ENCODE results near the gene UGT3A2. TPM values are rescaled to one million over a fixed set of nuclear protein-coding genes. Genes with fewer than 3 reads are reported as not detected.

UGT3A2 gene
- total RNA-seq, 2 donors from 2014 or later: 0.55 to 4.0 TPM

- Histone ChIP-seq H3K27ac (no peak overlapping the region), H3K27me3 (replicated peaks; ENCODE audit: insufficient read depth) (no peaks in the 10 kb centered on the region), H3K9me3 (no peaks in the 10 kb centered on the region), H3K4me3 (no peak overlapping the region), H3K4me1 (replicated peaks) (no peaks in the 10 kb centered on the region), H3K36me3 (no peaks in the 10 kb centered on the region)
- intact Hi-C loops (cut with DNase I): no loop called here
- 45% methylated on average over 1 of the region's 1 CpG for WGBS
- DNase-seq (ENCODE audit: low spot score): no peak
- no peak for TF ChIP-seq POLR2A (IDR thresholded peaks at IDR 0.05)
- no peak for TF ChIP-seq CTCF (IDR thresholded peaks at IDR 0.05)
- no peak for TF ChIP-seq POLR2AphosphoS5 (IDR thresholded peaks at IDR 0.05)
Measured at GRCh38 chr5:36009698-36010097, 57.0 kb downstream of the UGT3A2 start.

GRCh38 chr5:36007366-36007765 is 59.3 kb downstream of the UGT3A2 start:
- H3K36me3 ChIP-seq: no peaks in the 10 kb centered on the region
- intact Hi-C loops (cut with DNase I): no loop called here
- H3K4me3 ChIP-seq: no peak overlapping the region

GRCh38 chr5:36006163-36006562 is 60.5 kb downstream of the UGT3A2 start:
- WGBS: 71% methylated on average over 1 of the region's 1 CpG
- Histone ChIP-seq H3K4me1 (replicated peaks) (no peaks in the 10 kb centered on the region), H3K36me3 (no peaks in the 10 kb centered on the region), H3K27ac (no peak overlapping the region), H3K4me3 (no peak overlapping the region), H3K27me3 (replicated peaks; ENCODE audit: insufficient read depth) (no peaks in the 10 kb centered on the region), H3K9me3 (no peaks in the 10 kb centered on the region)
- intact Hi-C loops (cut with DNase I): no loop called here
- DNase-seq (ENCODE audit: low spot score): no peak
- no peak for TF ChIP-seq CTCF (IDR thresholded peaks at IDR 0.05)
- TF ChIP-seq POLR2AphosphoS5 (IDR thresholded peaks at IDR 0.05): no peak
- TF ChIP-seq POLR2A (IDR thresholded peaks at IDR 0.05): no peak

More at GRCh38 chr5:36007366-36007765, 59.3 kb downstream of the UGT3A2 start:
- no peak for TF ChIP-seq CTCF (IDR thresholded peaks at IDR 0.05)
- TF ChIP-seq POLR2A (IDR thresholded peaks at IDR 0.05): no peak
- no peak for TF ChIP-seq POLR2AphosphoS5 (IDR thresholded peaks at IDR 0.05)
- Histone ChIP-seq H3K27ac (no peak overlapping the region), H3K4me1 (replicated peaks) (no peaks in the 10 kb centered on the region), H3K9me3 (no peaks in the 10 kb centered on the region), H3K27me3 (replicated peaks; ENCODE audit: insufficient read depth) (no peaks in the 10 kb centered on the region)
- no peak for DNase-seq (ENCODE audit: low spot score)

GRCh38 chr5:36001032-36001431 is 65.7 kb downstream of the UGT3A2 start:
- no peak for TF ChIP-seq POLR2A (IDR thresholded peaks at IDR 0.05)
- TF ChIP-seq CTCF (IDR thresholded peaks at IDR 0.05): no peak
- H3K9me3 ChIP-seq: no peaks in the 10 kb centered on the region
- no peaks in the 10 kb centered on the region for H3K27me3 ChIP-seq (replicated peaks; ENCODE audit: insufficient read depth)
- no peaks in the 10 kb centered on the region for H3K4me1 ChIP-seq (replicated peaks)
- no peak overlapping the region for H3K4me3 ChIP-seq
- no peak for DNase-seq (ENCODE audit: low spot score)
- H3K36me3 ChIP-seq: no peaks in the 10 kb centered on the region
- no peak overlapping the region for H3K27ac ChIP-seq
- intact Hi-C loops (cut with DNase I): no loop called here
- 87% methylated on average over 3 of the region's 3 CpGs for WGBS

GRCh38 chr5:35999547-35999946 is 67.1 kb downstream of the UGT3A2 start:
- DNase-seq (ENCODE audit: low spot score): no peak
- 80% methylated on average over 1 of the region's 1 CpG for WGBS
- Histone ChIP-seq H3K4me1 (replicated peaks) (no peaks in the 10 kb centered on the region), H3K4me3 (no peak overlapping the region), H3K27me3 (replicated peaks; ENCODE audit: insufficient read depth) (no peaks in the 10 kb centered on the region), H3K9me3 (no peaks in the 10 kb centered on the region), H3K27ac (no peak overlapping the region), H3K36me3 (no peaks in the 10 kb centered on the region)
- TF ChIP-seq CTCF (IDR thresholded peaks at IDR 0.05): no peak
- TF ChIP-seq POLR2AphosphoS5 (IDR thresholded peaks at IDR 0.05): no peak
- intact Hi-C loops (cut with DNase I): no loop called here

All from prostate gland (tissue), 2 donors.